ENCODE measurements around the gene NHS. TPM values are rescaled to one million over a fixed set of nuclear protein-coding genes. Genes with fewer than 3 reads are reported as not detected.

The NHS gene
- total and polyA plus RNA-seq, 10 donors, result 0.32 to 3.1 (median 2.1) TPM

DNA sequence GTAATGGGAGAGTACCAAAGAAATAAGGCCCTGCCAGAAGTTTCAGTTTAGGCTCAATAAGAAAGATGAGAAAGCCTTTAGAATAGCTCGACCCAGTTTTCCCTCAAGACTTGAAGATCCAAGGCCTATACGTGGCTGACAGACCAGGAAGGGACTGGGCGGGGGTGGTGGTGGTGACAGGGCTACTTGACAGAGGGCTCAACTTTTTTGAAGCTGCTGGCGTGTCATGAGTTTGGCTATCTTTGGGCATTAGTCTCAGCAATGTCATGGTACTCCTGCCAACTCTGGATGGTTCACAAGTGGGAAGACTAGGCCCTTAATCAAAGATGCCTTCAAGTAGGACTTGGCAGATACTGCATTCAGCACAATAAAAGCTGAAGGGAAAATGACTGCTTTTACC, 262.2 kb downstream of the NHS start:
- intact Hi-C loops (cut with DNase I; ENCODE audit: low total_unique reads), result no loop called here
- TF ChIP-seq, protein P1, sequence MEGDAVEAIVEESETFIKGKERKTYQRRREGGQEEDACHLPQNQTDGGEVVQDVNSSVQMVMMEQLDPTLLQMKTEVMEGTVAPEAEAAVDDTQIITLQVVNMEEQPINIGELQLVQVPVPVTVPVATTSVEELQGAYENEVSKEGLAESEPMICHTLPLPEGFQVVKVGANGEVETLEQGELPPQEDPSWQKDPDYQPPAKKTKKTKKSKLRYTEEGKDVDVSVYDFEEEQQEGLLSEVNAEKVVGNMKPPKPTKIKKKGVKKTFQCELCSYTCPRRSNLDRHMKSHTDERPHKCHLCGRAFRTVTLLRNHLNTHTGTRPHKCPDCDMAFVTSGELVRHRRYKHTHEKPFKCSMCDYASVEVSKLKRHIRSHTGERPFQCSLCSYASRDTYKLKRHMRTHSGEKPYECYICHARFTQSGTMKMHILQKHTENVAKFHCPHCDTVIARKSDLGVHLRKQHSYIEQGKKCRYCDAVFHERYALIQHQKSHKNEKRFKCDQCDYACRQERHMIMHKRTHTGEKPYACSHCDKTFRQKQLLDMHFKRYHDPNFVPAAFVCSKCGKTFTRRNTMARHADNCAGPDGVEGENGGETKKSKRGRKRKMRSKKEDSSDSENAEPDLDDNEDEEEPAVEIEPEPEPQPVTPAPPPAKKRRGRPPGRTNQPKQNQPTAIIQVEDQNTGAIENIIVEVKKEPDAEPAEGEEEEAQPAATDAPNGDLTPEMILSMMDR (IDR thresholded peaks at IDR 0.05 in 8 of 11, conservative IDR thresholded peaks at IDR 0.05 in 3 of 11), result no peak
- no peak for TF ChIP-seq POLR2AphosphoS5 (IDR thresholded peaks at IDR 0.05)
- TF ChIP-seq POLR2A (IDR thresholded peaks at IDR 0.05), result no peak
- Histone ChIP-seq H3K4me3 (no peak overlapping the region), H3K4me1 (no peaks in the 10 kb centered on the region), H3K9me3 (no peaks in the 10 kb centered on the region), H3K36me3 (no peaks in the 10 kb centered on the region), H3K27me3 (replicated peaks in 1 of 7) (no peaks in the 10 kb centered on the region), H3K27ac (no peak overlapping the region)
- DNase-seq, result no peak
- 66 to 96% (median 82%) methylated on average over 4 of the region's 4 CpGs for WGBS, 5 donors

DNA sequence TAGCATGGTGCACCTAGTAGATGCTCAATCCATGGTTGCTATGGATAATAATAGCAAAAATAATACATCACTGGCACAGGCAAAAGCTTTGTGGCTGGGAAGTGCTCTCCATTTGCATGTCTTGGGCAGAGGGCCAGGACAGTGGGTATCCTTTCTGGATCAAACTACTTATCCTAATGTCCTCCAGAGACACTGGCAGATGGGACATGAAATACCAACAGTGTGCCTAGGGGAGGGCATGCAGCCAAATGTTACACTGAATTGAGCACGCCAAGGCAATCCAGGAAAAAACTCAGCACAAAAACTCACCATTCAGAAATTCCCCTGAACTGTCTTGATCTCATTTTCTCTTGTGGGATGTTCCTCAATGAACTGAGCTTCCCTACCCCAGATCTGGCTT, 263.7 kb downstream of the NHS start:
- Histone ChIP-seq H3K27ac (no peak overlapping the region), H3K27me3 (replicated peaks in 1 of 7) (no peaks in the 10 kb centered on the region), H3K4me3 (no peak overlapping the region), H3K36me3 (no peaks in the 10 kb centered on the region), H3K9me3 (no peaks in the 10 kb centered on the region), H3K4me1 (no peaks in the 10 kb centered on the region)
- intact Hi-C loops (cut with DNase I; ENCODE audit: low total_unique reads), result no loop called here
- WGBS, 5 donors, result 48 to 89% (median 73%) methylated on average over 1 of the region's 1 CpG
- no peak for TF ChIP-seq POLR2A (IDR thresholded peaks at IDR 0.05)
- no peak for TF ChIP-seq POLR2AphosphoS5 (IDR thresholded peaks at IDR 0.05)
- TF ChIP-seq, protein P1 (IDR thresholded peaks at IDR 0.05 in 8 of 11, conservative IDR thresholded peaks at IDR 0.05 in 3 of 11), result no peak
- no peak for DNase-seq

DNA sequence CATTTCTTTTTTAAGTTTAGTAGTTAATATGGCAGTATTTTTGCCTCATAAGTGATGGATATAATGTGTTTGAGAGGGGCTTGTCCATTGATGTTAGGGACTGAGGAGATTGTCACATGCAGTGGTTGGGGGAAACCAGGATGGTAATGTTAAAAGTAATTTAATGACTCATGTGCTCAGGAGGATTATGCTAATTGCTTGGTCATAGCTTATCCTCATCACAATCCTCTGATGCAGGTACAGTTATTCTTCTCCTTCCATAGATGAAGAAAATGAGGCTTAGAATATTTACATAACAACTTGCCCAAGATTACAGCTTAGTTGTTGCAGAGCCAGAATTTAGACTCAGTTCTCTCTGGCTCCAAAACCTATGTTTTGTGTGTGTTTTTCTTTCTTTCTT, 267.9 kb downstream of the NHS start:
- no peak for DNase-seq
- Histone ChIP-seq H3K36me3 (no peaks in the 10 kb centered on the region), H3K27ac (no peak overlapping the region), H3K4me3 (no peak overlapping the region), H3K9me3 (no peaks in the 10 kb centered on the region), H3K4me1 (no peaks in the 10 kb centered on the region), H3K27me3 (replicated peaks in 1 of 7) (no peaks in the 10 kb centered on the region)
- TF ChIP-seq POLR2AphosphoS5 (IDR thresholded peaks at IDR 0.05), result no peak
- TF ChIP-seq, protein P1 (IDR thresholded peaks at IDR 0.05 in 8 of 11, conservative IDR thresholded peaks at IDR 0.05 in 3 of 11), result no peak
- no peak for TF ChIP-seq POLR2A (IDR thresholded peaks at IDR 0.05)
- intact Hi-C loops (cut with DNase I; ENCODE audit: low total_unique reads), result no loop called here

DNA sequence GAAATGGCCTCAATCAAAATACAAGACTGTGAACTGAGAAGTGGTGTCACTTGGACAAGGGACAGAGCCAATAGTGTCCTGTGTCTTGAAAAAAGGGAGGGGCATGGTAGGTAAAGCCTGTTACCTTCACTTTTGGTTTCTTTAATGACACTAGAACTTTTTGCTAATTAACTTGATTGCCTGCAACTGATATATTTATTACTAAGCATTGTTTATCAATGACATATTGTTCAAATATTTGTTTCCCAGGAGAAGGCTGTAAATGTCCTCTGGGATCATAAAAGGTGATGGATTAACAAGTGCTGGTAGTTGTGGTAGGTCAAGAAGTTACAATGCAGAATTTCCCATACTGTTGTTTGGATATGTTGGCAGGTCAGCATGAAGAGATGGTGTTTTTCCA, 268.5 kb downstream of the NHS start:
- Histone ChIP-seq H3K4me1 (no peaks in the 10 kb centered on the region), H3K4me3 (no peak overlapping the region), H3K27me3 (replicated peaks in 1 of 7) (no peaks in the 10 kb centered on the region), H3K9me3 (no peaks in the 10 kb centered on the region), H3K27ac (no peak overlapping the region), H3K36me3 (no peaks in the 10 kb centered on the region)
- intact Hi-C loops (cut with DNase I; ENCODE audit: low total_unique reads), result no loop called here
- TF ChIP-seq, protein P1 (IDR thresholded peaks at IDR 0.05 in 8 of 11, conservative IDR thresholded peaks at IDR 0.05 in 3 of 11), result no peak
- no peak for TF ChIP-seq POLR2AphosphoS5 (IDR thresholded peaks at IDR 0.05)
- TF ChIP-seq POLR2A (IDR thresholded peaks at IDR 0.05), result no peak
- no peak for DNase-seq
